PFSK-1 (cell line): ENCODE results near the gene TREX2.

Experiments used
- FOXP2 ChIP-seq: optimal IDR thresholded peaks from 2 replicates; pipeline ENCODE3; 2011; ENCODE audit warnings: borderline replicate concordance, control low read depth, inconsistent platforms; ENCODE audit not compliant: insufficient read depth; ENCODE audit errors: extremely low read length, extremely low read depth
- POLR2AphosphoS5 ChIP-seq: IDR thresholded peaks from 2 replicates; pipeline ENCODE4 v1.6.1; 2012; ENCODE audit warnings: low read depth, mild to moderate bottlenecking, control low read depth, low read length, moderate library complexity
- REST ChIP-seq, 2 experiments: IDR thresholded peaks; 2 replicates each; pipeline versions ENCODE4 v1.6.1 to v1.8.0; 2011 to 2012; ENCODE audit warnings: low read depth in 2 of 2, low read length in 2 of 2, control low read depth in 1 of 2, inconsistent platforms in 1 of 2, mild to moderate bottlenecking in 1 of 2, moderate library complexity in 1 of 2; ENCODE audit not compliant: insufficient read depth in 1 of 2
- SIN3A ChIP-seq: IDR thresholded peaks from 2 replicates; pipeline ENCODE4 v1.6.1; 2012; ENCODE audit warnings: mild to moderate bottlenecking, low read length, moderate library complexity, borderline replicate concordance; ENCODE audit not compliant: insufficient read depth
- TAF1 ChIP-seq: IDR thresholded peaks from 2 replicates; pipeline ENCODE4 v1.6.1; 2012; ENCODE audit warnings: low read length, control low read depth, borderline replicate concordance; ENCODE audit not compliant: insufficient read depth

The TREX2 gene

GRCh38 chrX:153446950-153447580, 1.2 kb upstream of the TREX2 start:
- TF ChIP-seq SIN3A, result no peak
- TF ChIP-seq TAF1, result no peak
- no peak for TF ChIP-seq FOXP2
- no peak for TF ChIP-seq REST (IDR thresholded peaks at IDR 0.05; ENCODE audit: insufficient read depth in 1 of 2, low read depth in 2 of 2, low read length in 2 of 2)
- no peak for TF ChIP-seq POLR2AphosphoS5

GRCh38 chrX:153446636-153446936, 730 bp upstream of the TREX2 start:
- no peak for TF ChIP-seq TAF1
- no peak for TF ChIP-seq POLR2AphosphoS5
- TF ChIP-seq REST (IDR thresholded peaks at IDR 0.05; ENCODE audit: insufficient read depth in 1 of 2, low read depth in 2 of 2, low read length in 2 of 2), result no peak
- TF ChIP-seq SIN3A, result no peak
- no peak for TF ChIP-seq FOXP2

- no peak for TF ChIP-seq TAF1
- no peak for TF ChIP-seq FOXP2
- TF ChIP-seq POLR2AphosphoS5, result no peak
Measured at GRCh38 chrX:153445106-153445855, 575 bp downstream of the TREX2 start.

- no peak for TF ChIP-seq TAF1
- TF ChIP-seq REST (IDR thresholded peaks at IDR 0.05; ENCODE audit: insufficient read depth in 1 of 2, low read depth in 2 of 2, low read length in 2 of 2), result no peak
- no peak for TF ChIP-seq SIN3A
- TF ChIP-seq FOXP2, result no peak
- TF ChIP-seq POLR2AphosphoS5, result no peak
Measured at GRCh38 chrX:153444333-153445011, 1.4 kb downstream of the TREX2 start.

- TF ChIP-seq REST (IDR thresholded peaks at IDR 0.05; ENCODE audit: insufficient read depth in 1 of 2, low read depth in 2 of 2, low read length in 2 of 2) (no peak), FOXP2 (no peak), SIN3A (no peak), POLR2AphosphoS5 (no peak), TAF1 (no peak)
Measured at GRCh38 chrX:153443476-153444332, 2.2 kb downstream of the TREX2 start.
